HG03571 (cell line): ENCODE measurements around the gene F11R.
"Not testable (repeated sequence)": the region's sequence is repeated elsewhere in the genome, so short reads cannot be mapped to it uniquely, and the experiment has no call there.

Experiments
- ATAC-seq: cut with Tn5 transposase; IDR thresholded peaks from one replicate; pipeline ENCODE4 v1.9.1; 2021; ENCODE audit not compliant: unreplicated experiment

The F11R gene

GRCh38 chr1:161044908-161045735 is 24.2 kb upstream of the F11R start:
- ATAC-seq: peak; percentile 33

GRCh38 chr1:161044535-161044907 is 23.6 kb upstream of the F11R start:
- ATAC-seq: no peak

- no peak for ATAC-seq
Measured at GRCh38 chr1:161039546-161039945, 18.6 kb upstream of the F11R start.

- ATAC-seq: no peak
Measured at GRCh38 chr1:161039154-161039545, 18.2 kb upstream of the F11R start.

GRCh38 chr1:161038523-161039153 is 17.7 kb upstream of the F11R start, which contains the start of gene TSTD1:
TSTD1 (minus strand) TSS chr1:161038964; CDS start chr1:161038889, 75 bp downstream.
- ATAC-seq: peak; percentile 73

GRCh38 chr1:161037661-161038522 is 16.9 kb upstream of the F11R start:
- ATAC-seq: no peak

GRCh38 chr1:161033751-161034150 is 12.8 kb upstream of the F11R start:
- no peak for ATAC-seq

- ATAC-seq: no peak
Measured at GRCh38 chr1:161032409-161032808, 11.5 kb upstream of the F11R start.

GRCh38 chr1:161031874-161032273 is 10.9 kb upstream of the F11R start:
- ATAC-seq: no peak

- ATAC-seq: not testable (repeated sequence)
Measured at GRCh38 chr1:161029466-161029865, 8.5 kb upstream of the F11R start.

- ATAC-seq: not testable (repeated sequence)
Measured at GRCh38 chr1:161026954-161027353, 6.0 kb upstream of the F11R start.

GRCh38 chr1:161022432-161022831 is 1.5 kb upstream of the F11R start:
- ATAC-seq: not testable (repeated sequence)

- ATAC-seq: no peak
Measured at GRCh38 chr1:161021970-161022353, 1.0 kb upstream of the F11R start.

- ATAC-seq: peak; percentile 73
Measured at GRCh38 chr1:161021165-161021969, 415 bp upstream of the F11R start.

- no peak for ATAC-seq
Measured at GRCh38 chr1:161019751-161020495, 1.0 kb downstream of the F11R start.

- ATAC-seq: not testable (repeated sequence)
Measured at GRCh38 chr1:161019111-161019660, 1.8 kb downstream of the F11R start.

- ATAC-seq: no peak
Measured at GRCh38 chr1:161018631-161018930, 2.4 kb downstream of the F11R start.

- no peak for ATAC-seq
Measured at GRCh38 chr1:161017756-161018630, 3.0 kb downstream of the F11R start.

GRCh38 chr1:161017181-161017580 is 3.8 kb downstream of the F11R start:
- ATAC-seq: not testable (repeated sequence)
